ENCODE results near the gene GPX3. TPM values are rescaled to one million over a fixed set of nuclear protein-coding genes. Genes with fewer than 3 reads are reported as not detected.

Gene GPX3
- total and polyA plus RNA-seq, 2 of the 13 experiments (the other 11 are each of a cell fraction or from before 2014, with no cell fraction given): 33.8 to 1,892 TPM

- TF ChIP-seq TP53 (CRISPR knock-in tag; conservative IDR thresholded peaks at IDR 0.05) (no peak), KLF15 (CRISPR knock-in tag; IDR thresholded peaks at IDR 0.05; ENCODE audit: borderline replicate concordance) (no peak)
These were observed 1.5 kb upstream of the GPX3 start (continued) for GRCh38 chr5:151018846-151019245.

GRCh38 chr5:151019331-151019730 lies 1.1 kb upstream of the GPX3 start:
- no peak overlapping the region for H3K9ac ChIP-seq (ENCODE audit: insufficient read depth, low read depth, low read length)
- POLR2A ChIA-PET: interaction anchor here (2.4 kb wide), 1 partner anchor 14 kb away, joined by 31 read pairs; no protein-coding TSS in a partner anchor
- no peak for FAIRE-seq
- H3K4me2 ChIP-seq (ENCODE audit: low read depth, low read length): no peak overlapping the region
- H3K36me3 ChIP-seq (replicated peaks in 1 of 2; ENCODE audit: control insufficient read depth in 1 of 2, insufficient read depth in 2 of 2, low read length in 2 of 2): peaks cover 2 to 20% of the 10 kb centered on the region in 2 experiments; a peak in 2 of 5 replicates
- 100% methylated on average over 2 of the region's 2 CpGs for WGBS (ENCODE audit: low lambda C conversion rate)
- no TSS peak for BruUV-seq (replicated peaks)
- H3K27ac ChIP-seq (ENCODE audit: extremely low read length, insufficient read depth, low read length): no peak overlapping the region
- no peak overlapping the region for H2AFZ ChIP-seq (ENCODE audit: low read length)
- H3K27me3 ChIP-seq (ENCODE audit: control insufficient read depth in 1 of 2, insufficient read depth in 2 of 2, low read length in 2 of 2): no peaks in the 10 kb centered on the region; a peak in 1 of 5 replicates
- peaks cover 25% of the 10 kb centered on the region for H4K20me1 ChIP-seq (ENCODE audit: insufficient read depth, low read length)
- CTCF ChIA-PET (ENCODE audit: low intra/inter-chr PET ratio, low total read pairs): no interaction called here
- TF ChIP-seq MAFK (conservative IDR thresholded peaks at IDR 0.05 in 1 of 2, IDR thresholded peaks at IDR 0.05 in 1 of 2; ENCODE audit: low read length in 2 of 2) (0 out of 4 replicates have a peak, but pooled peaks have one; percentile 15), ZMAT3 (CRISPR knock-in tag; conservative IDR thresholded peaks at IDR 0.05) (no peak)
- H3K4me3 ChIP-seq (replicated peaks in 1 of 3; ENCODE audit: insufficient read depth in 1 of 3, low read depth in 2 of 3, low read length in 3 of 3): no peak overlapping the region
- peaks cover 90% of the 10 kb centered on the region for H3K4me1 ChIP-seq (ENCODE audit: insufficient read depth, low read length)
- DNase-seq (ENCODE audit: low spot score): no peak
- ATAC-seq: no peak
- H3K9me3 ChIP-seq (ENCODE audit: low read length): no peaks in the 10 kb centered on the region
- in situ Hi-C loops (cut with HindIII; ENCODE audit: extremely low pct_ligation_motif_present, low pct_unique_long_range_greater_than_20kb) (no loop called here), intact Hi-C loops (cut with micrococcal nuclease; ENCODE audit: unreplicated experiment) (no loop called here)
- H3K79me2 ChIP-seq (ENCODE audit: insufficient read depth, low read length): peaks cover 31% of the 10 kb centered on the region

- peak overlapping the region; percentile 58 for H3K27ac ChIP-seq (ENCODE audit: extremely low read length, insufficient read depth, low read length)
- ChIA-PET POLR2A (interaction anchor here (1.1 to 2.4 kb wide), 3 partner anchors 17 to 136 kb away, joined by 3 to 31 read pairs (median 6); partner anchors contain the start of gene ANXA6), CTCF (ENCODE audit: low intra/inter-chr PET ratio, low total read pairs) (no interaction called here)
- intact Hi-C loops (cut with micrococcal nuclease; ENCODE audit: unreplicated experiment) (loop anchor here (2.0 kb wide), 1 partner anchor 19 kb away; no protein-coding TSS in a partner anchor), in situ Hi-C loops (cut with HindIII; ENCODE audit: extremely low pct_ligation_motif_present, low pct_unique_long_range_greater_than_20kb) (no loop called here)
- peaks cover 18 to 34% of the 10 kb centered on the region in 2 experiments; a peak in 4 of 5 replicates for H3K36me3 ChIP-seq (replicated peaks in 1 of 2; ENCODE audit: control insufficient read depth in 1 of 2, insufficient read depth in 2 of 2, low read length in 2 of 2)
- no TSS peak for BruUV-seq (replicated peaks)
- peak overlapping the region; percentile 90 for H3K4me2 ChIP-seq (ENCODE audit: low read depth, low read length)
- 90% methylated on average over 6 of the region's 6 CpGs for WGBS (ENCODE audit: low lambda C conversion rate)
- H4K20me1 ChIP-seq (ENCODE audit: insufficient read depth, low read length): peaks cover 37% of the 10 kb centered on the region
- peak overlapping the region; percentile 72; the same call in 1 of the 2 replicates for H3K9ac ChIP-seq (ENCODE audit: insufficient read depth, low read depth, low read length)
- FAIRE-seq: no peak
- H3K4me1 ChIP-seq (ENCODE audit: insufficient read depth, low read length): peaks cover 77% of the 10 kb centered on the region
- no peak for DNase-seq (ENCODE audit: low spot score)
- H3K9me3 ChIP-seq (ENCODE audit: low read length): no peaks in the 10 kb centered on the region
- H2AFZ ChIP-seq (ENCODE audit: low read length): no peak overlapping the region
- H3K4me3 ChIP-seq (replicated peaks in 1 of 3; ENCODE audit: insufficient read depth in 1 of 3, low read depth in 2 of 3, low read length in 3 of 3): peak overlapping the region; percentile 72 to 90 (median 88)
- H3K27me3 ChIP-seq (ENCODE audit: control insufficient read depth in 1 of 2, insufficient read depth in 2 of 2, low read length in 2 of 2): no peaks in the 10 kb centered on the region; a peak in 1 of 5 replicates
- peaks cover 33% of the 10 kb centered on the region for H3K79me2 ChIP-seq (ENCODE audit: insufficient read depth, low read length)
- TF ChIP-seq IKZF1 (IDR thresholded peaks at IDR 0.05) (no peak), ZNF772 (CRISPR knock-in tag; IDR thresholded peaks at IDR 0.05) (0 out of 2 replicates have a peak, but pooled peaks have one; percentile 17), RXRA (CRISPR knock-in tag; IDR thresholded peaks at IDR 0.05) (no peak), SAP130 (CRISPR knock-in tag; IDR thresholded peaks at IDR 0.05; ENCODE audit: low read depth) (0 out of 2 replicates have a peak, but pooled peaks have one; percentile 7), ERF (CRISPR knock-in tag; IDR thresholded peaks at IDR 0.05) (0 out of 2 replicates have a peak, but pooled peaks have one; percentile 2)
- ATAC-seq: no peak
These were observed 1.4 kb downstream of the GPX3 start for GRCh38 chr5:151021746-151022145.
